K562 (cell line): ENCODE results near the gene VWA3B. TPM values are rescaled to one million over a fixed set of nuclear protein-coding genes. Genes with fewer than 3 reads are reported as not detected.

Experiments used
- ATAC-seq: fragments of 200-7000 bp; cut with Tn5 transposase; 3 replicates; pipeline ENCODE4 v1.9.1; 2020; ENCODE audit warnings: moderate library complexity
- BruUV-seq: library from RNA; stranded (reverse); fragments of 400-500 nt; replicated peaks from 2 replicates; lab custom pipeline; 2021; lab: Mats Ljungman, UMichigan
- CTCF ChIA-PET: fragments of 300-600 bp; formaldehyde crosslinking; extraction: SDS; loops from one replicate; lab custom pipeline; 2021; ENCODE audit warnings: low intra/inter-chr PET ratio; lab: Yijun Ruan, JAX
- POLR2A ChIA-PET: fragments of 300-600, 350-650 bp; sonication (Branson Sonifier 250); formaldehyde crosslinking; extraction: SDS; loops from one replicate; lab custom pipeline; 2021; ENCODE audit warnings: antibody characterized with exemption, inconsistent platforms; lab: Yijun Ruan, JAX
- DNase-seq, 4 experiments: peaks; one replicate each; pipeline versions ENCODE4 v3.0.0 to v3.0.0-alpha.2; 2011 to 2018; ENCODE audit warnings: low spot score in 3 of 4, mixed read lengths in 3 of 4; ENCODE audit errors: extremely low read depth in 1 of 4
- FAIRE-seq: peaks from 2 replicates; lab custom pipeline; 2011; peaks lifted over from hg19 to GRCh38; lab: Jason Lieb, UNC
- H2AFZ ChIP-seq: 2 replicates; pipeline ENCODE4 v1.6.0; 2011; ENCODE audit warnings: low read depth, low read length, control low read depth, inconsistent platforms
- H3K27ac ChIP-seq: fragments of 200-600 bp; 3 replicates; pipeline ENCODE4 v1.8.0; 2011; ENCODE audit warnings: low read depth, mild to moderate bottlenecking, control low read depth, inconsistent platforms, low read length, moderate library complexity, mixed read lengths; ENCODE audit errors: extremely low read depth
- H3K27me3 ChIP-seq, 2 experiments: fragments of 300-600 bp in 1 of 2; 2 replicates in 1 of 2; 3 replicates in 1 of 2; pipeline versions ENCODE4 v1.6.0 to v1.8.0; 2011; ENCODE audit warnings: inconsistent platforms in 2 of 2, low read length in 2 of 2, mild to moderate bottlenecking in 1 of 2, mixed read lengths in 1 of 2, moderate library complexity in 1 of 2; ENCODE audit not compliant: control insufficient read depth in 2 of 2, insufficient read depth in 2 of 2
- H3K36me3 ChIP-seq: fragments of 300-600 bp; 3 replicates; pipeline ENCODE4 v1.8.0; 2011; ENCODE audit warnings: mild to moderate bottlenecking, low read length, inconsistent platforms; ENCODE audit not compliant: control insufficient read depth, insufficient read depth
- H3K4me1 ChIP-seq, 2 experiments: fragments of 200-600 bp in 1 of 2; replicated peaks in 1 of 2; 2 replicates in 1 of 2; 3 replicates in 1 of 2; pipeline versions ENCODE4 v1.5.1 to v1.8.0; 2011; ENCODE audit warnings: inconsistent platforms in 2 of 2, low read length in 2 of 2, mild to moderate bottlenecking in 1 of 2, mixed read lengths in 1 of 2, moderate library complexity in 1 of 2; ENCODE audit not compliant: control insufficient read depth in 2 of 2, insufficient read depth in 2 of 2
- H3K4me2 ChIP-seq: 2 replicates; pipeline ENCODE4 v1.6.1; 2011; ENCODE audit warnings: low read length, control low read depth, inconsistent platforms, mixed read lengths; ENCODE audit not compliant: insufficient read depth
- H3K4me3 ChIP-seq: fragments of 200-600 bp; sonication (generic), shearing (Covaris generic); 2 replicates; pipeline ENCODE4 v1.5.1; 2016; ENCODE audit warnings: control low read depth, inconsistent platforms
- H3K79me2 ChIP-seq: fragments of 200-600 bp; 3 replicates; pipeline ENCODE4 v1.8.0; 2011; ENCODE audit warnings: low read length, inconsistent platforms; ENCODE audit not compliant: control insufficient read depth, insufficient read depth
- H3K9ac ChIP-seq, 2 experiments: 2 replicates each; pipeline versions ENCODE4 v1.6.0 to v1.6.1; 2011; ENCODE audit warnings: low read depth in 2 of 2, low read length in 2 of 2, control low read depth in 1 of 2, inconsistent platforms in 1 of 2, mild to moderate bottlenecking in 1 of 2, mixed read lengths in 1 of 2; ENCODE audit not compliant: insufficient read depth in 1 of 2
- H3K9me1 ChIP-seq: one replicate; pipeline ENCODE4 v1.6.0; 2011; ENCODE audit warnings: inconsistent platforms, mild to moderate bottlenecking, low read length, moderate library complexity; ENCODE audit not compliant: control insufficient read depth, insufficient read depth
- H3K9me3 ChIP-seq: replicated peaks from 2 replicates; pipeline ENCODE4 v1.5.1; 2011; ENCODE audit warnings: low read depth, low read length, inconsistent platforms; ENCODE audit not compliant: control insufficient read depth, insufficient read depth
- H4K20me1 ChIP-seq: replicated peaks from 2 replicates; pipeline ENCODE4 v1.6.1; 2011; ENCODE audit warnings: low read length, inconsistent platforms, mixed read lengths; ENCODE audit not compliant: control insufficient read depth, insufficient read depth
- ASH1L ChIP-seq: fragments of 450-650 bp; IDR thresholded peaks from 2 replicates; pipeline ENCODE4 v1.6.1; 2018; ENCODE audit warnings: borderline replicate concordance, mild to moderate bottlenecking, low read depth; ENCODE audit not compliant: partially characterized antibody
- FIP1L1 ChIP-seq: fragments of 200-400 bp; formaldehyde crosslinking; IDR thresholded peaks from 2 replicates; pipeline ENCODE4 v1.6.1; 2018; ENCODE audit warnings: mild to moderate bottlenecking, low read depth, low read length; ENCODE audit not compliant: poor library complexity, severe bottlenecking
- FOS ChIP-seq: IDR thresholded peaks from 3 replicates; pipeline ENCODE4 v1.6.1; 2011; ENCODE audit not compliant: insufficient read length; ENCODE audit errors: extremely low read depth
- GABPA ChIP-seq: fragments of 200-800 bp; sonication (Bioruptor generic); conservative IDR thresholded peaks from 2 replicates; pipeline ENCODE4 v1.6.1; 2016; ENCODE audit warnings: low read depth, missing genetic modification characterization, missing compliant biosample characterization
- MTA2 ChIP-seq: fragments of 450-650 bp; IDR thresholded peaks from 2 replicates; pipeline ENCODE4 v1.6.1; 2016; ENCODE audit warnings: low read depth
- MXI1 ChIP-seq: IDR thresholded peaks from 2 replicates; pipeline ENCODE4 v1.6.1; 2011; ENCODE audit warnings: low read depth, mild to moderate bottlenecking, improper control_type of control experiment, low read length
- OTX1 ChIP-seq: fragments of 450-650 bp; formaldehyde crosslinking; IDR thresholded peaks from 2 replicates; pipeline ENCODE4 v1.4.0; 2022; ENCODE audit warnings: mild to moderate bottlenecking
- PPARD ChIP-seq: fragments of 250-450 bp; sonication (Bioruptor Pico); IDR thresholded peaks from 2 replicates; pipeline ENCODE4 v1.8.0; 2022; ENCODE audit warnings: inconsistent platforms, mild to moderate bottlenecking, moderate library complexity
- SNIP1 ChIP-seq: fragments of 450-650 bp; IDR thresholded peaks from 2 replicates; pipeline ENCODE4 v1.7.1; 2017; ENCODE audit warnings: low read depth, mild to moderate bottlenecking
- SRSF7 ChIP-seq: fragments of 200-400 bp; formaldehyde crosslinking; optimal IDR thresholded peaks from 2 replicates; pipeline ENCODE3; 2017; ENCODE audit warnings: mild to moderate bottlenecking, low read depth, low read length
- ZNF3 ChIP-seq: fragments of 250-450 bp; sonication (Bioruptor Pico); IDR thresholded peaks from 2 replicates; pipeline ENCODE4 v1.5.0; 2021; ENCODE audit warnings: mild to moderate bottlenecking, moderate library complexity
- ZNF551 ChIP-seq: fragments of 250-450 bp; sonication (Bioruptor Pico); IDR thresholded peaks from 2 replicates; pipeline ENCODE4 v1.5.0; 2021; ENCODE audit warnings: mild to moderate bottlenecking, moderate library complexity
- ZNF717 ChIP-seq: fragments of 250-450 bp; sonication (Bioruptor Pico); IDR thresholded peaks from 2 replicates; pipeline ENCODE4 v1.5.0; 2021
- ZSCAN29 ChIP-seq: fragments of 450-650 bp; IDR thresholded peaks from 2 replicates; pipeline ENCODE4 v1.6.1; 2017
- WGBS: fragments of 100-300 bp; shearing (Covaris generic); methylation state at CpG from one replicate; pipeline ENCODE4 v1.1.6; 2016; ENCODE audit warnings: low coverage, mixed read lengths; ENCODE audit not compliant: insufficient coverage; ENCODE audit errors: missing lambda C conversion rate; 5-methylcytosine and 5-hydroxymethylcytosine counted together
- in situ Hi-C: fragments of 300-500 bp; cut with MboI; formaldehyde crosslinking; loops from 4 replicates; pipeline ENCODE4 v1.15.0; 2018; ENCODE audit warnings: inconsistent platforms, mixed read lengths
- intact Hi-C: fragments of 100-400 bp; cut with micrococcal nuclease; formaldehyde crosslinking; loops from 2 replicates; pipeline ENCODE4 v1.14.2; 2022
- polyA plus RNA-seq, 8 experiments: library from polyadenylated mRNA; depleted of rRNA in 4 of 8; stranded (reverse) in 5 of 8; unstranded in 3 of 8; fragments of >200 nt; fragmentation: Nextera tagmentation in 2 of 8; fragmentation: Illumina TruSeq in 1 of 8; extraction: Ambion mirVana in 2 of 8; extraction: Trizol in 1 of 8; gene quantifications; 2 replicates each; pipeline versions ENCODE4 v1.2.1 to v1.2.3, GENCODE V29; 2011 to 2014; ENCODE audit warnings: inconsistent platforms in 1 of 8, missing spikeins in 1 of 8
- total RNA-seq, 7 experiments: library from RNA; depleted of rRNA in 6 of 7; stranded (reverse); fragments of >200 nt in 6 of 7; fragmentation: Illumina TruSeq in 2 of 7; extraction: Trizol in 2 of 7; gene quantifications; 2 replicates each; pipeline versions ENCODE4 v1.2.1 to v1.2.3, GENCODE V29; 2011 to 2021; ENCODE audit warnings: low replicate concordance in 1 of 7
- TF ChIP-seq, protein P1 (sequence below): fragments of 450-650 bp; formaldehyde crosslinking; IDR thresholded peaks from 2 replicates; pipeline ENCODE4 v1.4.0; 2022; ENCODE audit warnings: missing genetic modification characterization
- TF ChIP-seq, protein P2 (sequence below): sonication (generic); formaldehyde crosslinking; IDR thresholded peaks from 2 replicates; pipeline ENCODE4 v1.8.0; 2023; ENCODE audit warnings: missing genetic modification reagents, mild to moderate bottlenecking, borderline replicate concordance
- TF ChIP-seq, protein P3 (sequence below): IDR thresholded peaks from 2 replicates; pipeline ENCODE4 v1.6.1; 2014; ENCODE audit warnings: antibody characterized with exemption

Gene VWA3B
- total and polyA plus RNA-seq, 9 of the 15 experiments (the other 6 are each of a cell fraction or from before 2014, with no cell fraction given): not detected

DNA sequence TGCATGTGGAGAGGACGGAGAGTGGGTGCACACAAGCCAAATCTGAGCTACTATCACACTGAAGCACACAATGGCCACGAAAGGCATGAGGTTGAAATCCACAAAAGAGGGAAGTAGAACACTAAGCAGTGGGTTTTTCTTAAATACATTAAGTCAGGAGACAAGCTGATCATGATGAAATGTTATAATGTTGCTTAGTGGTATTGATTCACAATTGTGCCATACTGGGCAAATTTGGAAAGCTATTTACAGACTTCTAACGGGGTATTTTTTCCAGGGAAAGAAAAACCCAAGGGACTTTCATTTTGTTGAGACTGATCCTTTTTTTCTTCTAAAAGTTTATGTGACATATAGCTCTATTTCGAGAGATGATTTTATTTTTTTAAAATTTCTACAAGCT lies 158.5 kb downstream of the VWA3B start:
- no peaks in the 10 kb centered on the region for H3K9me3 ChIP-seq
- TF ChIP-seq, protein P1, sequence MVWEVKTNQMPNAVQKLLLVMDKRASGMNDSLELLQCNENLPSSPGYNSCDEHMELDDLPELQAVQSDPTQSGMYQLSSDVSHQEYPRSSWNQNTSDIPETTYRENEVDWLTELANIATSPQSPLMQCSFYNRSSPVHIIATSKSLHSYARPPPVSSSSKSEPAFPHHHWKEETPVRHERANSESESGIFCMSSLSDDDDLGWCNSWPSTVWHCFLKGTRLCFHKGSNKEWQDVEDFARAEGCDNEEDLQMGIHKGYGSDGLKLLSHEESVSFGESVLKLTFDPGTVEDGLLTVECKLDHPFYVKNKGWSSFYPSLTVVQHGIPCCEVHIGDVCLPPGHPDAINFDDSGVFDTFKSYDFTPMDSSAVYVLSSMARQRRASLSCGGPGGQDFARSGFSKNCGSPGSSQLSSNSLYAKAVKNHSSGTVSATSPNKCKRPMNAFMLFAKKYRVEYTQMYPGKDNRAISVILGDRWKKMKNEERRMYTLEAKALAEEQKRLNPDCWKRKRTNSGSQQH (CRISPR knock-in tag): no peak
- no peak for TF ChIP-seq ZNF551 (CRISPR knock-in tag)
- TF ChIP-seq ZNF3 (CRISPR knock-in tag): no peak
- no peak for TF ChIP-seq ZNF717
- TF ChIP-seq, protein P2, sequence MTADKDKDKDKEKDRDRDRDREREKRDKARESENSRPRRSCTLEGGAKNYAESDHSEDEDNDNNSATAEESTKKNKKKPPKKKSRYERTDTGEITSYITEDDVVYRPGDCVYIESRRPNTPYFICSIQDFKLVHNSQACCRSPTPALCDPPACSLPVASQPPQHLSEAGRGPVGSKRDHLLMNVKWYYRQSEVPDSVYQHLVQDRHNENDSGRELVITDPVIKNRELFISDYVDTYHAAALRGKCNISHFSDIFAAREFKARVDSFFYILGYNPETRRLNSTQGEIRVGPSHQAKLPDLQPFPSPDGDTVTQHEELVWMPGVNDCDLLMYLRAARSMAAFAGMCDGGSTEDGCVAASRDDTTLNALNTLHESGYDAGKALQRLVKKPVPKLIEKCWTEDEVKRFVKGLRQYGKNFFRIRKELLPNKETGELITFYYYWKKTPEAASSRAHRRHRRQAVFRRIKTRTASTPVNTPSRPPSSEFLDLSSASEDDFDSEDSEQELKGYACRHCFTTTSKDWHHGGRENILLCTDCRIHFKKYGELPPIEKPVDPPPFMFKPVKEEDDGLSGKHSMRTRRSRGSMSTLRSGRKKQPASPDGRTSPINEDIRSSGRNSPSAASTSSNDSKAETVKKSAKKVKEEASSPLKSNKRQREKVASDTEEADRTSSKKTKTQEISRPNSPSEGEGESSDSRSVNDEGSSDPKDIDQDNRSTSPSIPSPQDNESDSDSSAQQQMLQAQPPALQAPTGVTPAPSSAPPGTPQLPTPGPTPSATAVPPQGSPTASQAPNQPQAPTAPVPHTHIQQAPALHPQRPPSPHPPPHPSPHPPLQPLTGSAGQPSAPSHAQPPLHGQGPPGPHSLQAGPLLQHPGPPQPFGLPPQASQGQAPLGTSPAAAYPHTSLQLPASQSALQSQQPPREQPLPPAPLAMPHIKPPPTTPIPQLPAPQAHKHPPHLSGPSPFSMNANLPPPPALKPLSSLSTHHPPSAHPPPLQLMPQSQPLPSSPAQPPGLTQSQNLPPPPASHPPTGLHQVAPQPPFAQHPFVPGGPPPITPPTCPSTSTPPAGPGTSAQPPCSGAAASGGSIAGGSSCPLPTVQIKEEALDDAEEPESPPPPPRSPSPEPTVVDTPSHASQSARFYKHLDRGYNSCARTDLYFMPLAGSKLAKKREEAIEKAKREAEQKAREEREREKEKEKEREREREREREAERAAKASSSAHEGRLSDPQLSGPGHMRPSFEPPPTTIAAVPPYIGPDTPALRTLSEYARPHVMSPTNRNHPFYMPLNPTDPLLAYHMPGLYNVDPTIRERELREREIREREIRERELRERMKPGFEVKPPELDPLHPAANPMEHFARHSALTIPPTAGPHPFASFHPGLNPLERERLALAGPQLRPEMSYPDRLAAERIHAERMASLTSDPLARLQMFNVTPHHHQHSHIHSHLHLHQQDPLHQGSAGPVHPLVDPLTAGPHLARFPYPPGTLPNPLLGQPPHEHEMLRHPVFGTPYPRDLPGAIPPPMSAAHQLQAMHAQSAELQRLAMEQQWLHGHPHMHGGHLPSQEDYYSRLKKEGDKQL: no peak
- TF ChIP-seq FIP1L1: no peak
- no peak for TF ChIP-seq ASH1L
- TF ChIP-seq SNIP1: no peak
- TF ChIP-seq ZSCAN29: no peak
- no peak for TF ChIP-seq PPARD (CRISPR knock-in tag)
- TF ChIP-seq FOS: no peak
- no peak for TF ChIP-seq MTA2
- no peak for TF ChIP-seq GABPA (tag)
- no peak for TF ChIP-seq MXI1
- TF ChIP-seq, protein P3, sequence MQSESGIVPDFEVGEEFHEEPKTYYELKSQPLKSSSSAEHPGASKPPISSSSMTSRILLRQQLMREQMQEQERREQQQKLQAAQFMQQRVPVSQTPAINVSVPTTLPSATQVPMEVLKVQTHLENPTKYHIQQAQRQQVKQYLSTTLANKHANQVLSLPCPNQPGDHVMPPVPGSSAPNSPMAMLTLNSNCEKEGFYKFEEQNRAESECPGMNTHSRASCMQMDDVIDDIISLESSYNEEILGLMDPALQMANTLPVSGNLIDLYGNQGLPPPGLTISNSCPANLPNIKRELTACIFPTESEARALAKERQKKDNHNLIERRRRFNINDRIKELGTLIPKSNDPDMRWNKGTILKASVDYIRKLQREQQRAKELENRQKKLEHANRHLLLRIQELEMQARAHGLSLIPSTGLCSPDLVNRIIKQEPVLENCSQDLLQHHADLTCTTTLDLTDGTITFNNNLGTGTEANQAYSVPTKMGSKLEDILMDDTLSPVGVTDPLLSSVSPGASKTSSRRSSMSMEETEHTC: no peak
- no peak for TF ChIP-seq OTX1 (CRISPR knock-in tag)
- TF ChIP-seq SRSF7: no peak
- H3K27me3 ChIP-seq: no peaks in the 10 kb centered on the region
- H3K4me3 ChIP-seq: no peak overlapping the region
- H3K36me3 ChIP-seq: no peaks in the 10 kb centered on the region
- ATAC-seq (no peak), FAIRE-seq (no peak), DNase-seq (no peak)
- H3K4me2 ChIP-seq: no peak overlapping the region
- H3K9me1 ChIP-seq: no peaks in the 10 kb centered on the region
- no peaks in the 10 kb centered on the region for H3K4me1 ChIP-seq
- intact Hi-C loops (no loop called here), in situ Hi-C loops (no loop called here)
- H3K79me2 ChIP-seq: no peaks in the 10 kb centered on the region
- H3K27ac ChIP-seq: no peak overlapping the region
- no peak overlapping the region for H2AFZ ChIP-seq
- no TSS peak for BruUV-seq
- ChIA-PET POLR2A (interaction anchor here (0.8 kb wide), 1 partner anchor 35 kb away, joined by 3 read pairs; no protein-coding TSS in a partner anchor), CTCF (no interaction called here)
- no peak overlapping the region for H3K9ac ChIP-seq
- 0% methylated on average over 4 of the region's 4 CpGs for WGBS
- no peaks in the 10 kb centered on the region for H4K20me1 ChIP-seq
